ENCODE measurements around the gene RRAD.

Gene RRAD

DNA sequence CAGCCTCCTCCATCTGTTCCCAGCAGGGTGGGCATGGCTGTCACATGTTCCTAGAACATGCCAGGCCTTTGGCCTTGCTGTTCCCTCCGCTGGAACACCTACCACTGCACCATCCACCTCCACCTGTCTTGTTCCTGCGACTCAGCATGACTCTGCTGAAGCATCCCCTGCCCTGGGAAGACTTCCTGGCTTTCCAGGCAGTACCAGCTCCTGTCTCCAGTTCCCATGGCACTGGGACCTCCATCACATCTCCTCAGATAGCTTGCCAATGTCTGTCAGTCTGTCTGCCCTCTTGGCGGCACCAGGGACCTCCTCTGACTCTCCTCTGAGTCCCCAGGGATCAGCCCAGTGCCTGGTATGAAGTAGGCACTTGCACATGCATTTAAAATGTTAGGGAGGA lies 29.3 kb downstream of the RRAD start:
- Mint-ChIP-seq H3K9me3 (ENCODE audit: low read depth) (no peaks in the 10 kb centered on the region), H3K4me1 (ENCODE audit: low read depth) (peaks cover 4% of the 10 kb centered on the region), H3K36me3 (no peaks in the 10 kb centered on the region), H3K27ac (no peak overlapping the region), H3K27me3 (no peaks in the 10 kb centered on the region), H3K4me3 (no peak overlapping the region)

GRCh38 chr16:66895689-66895979 lies 29.7 kb downstream of the RRAD start:
- H3K27me3 Mint-ChIP-seq, result no peaks in the 10 kb centered on the region
- H3K27ac Mint-ChIP-seq, result no peak overlapping the region
- H3K36me3 Mint-ChIP-seq, result no peaks in the 10 kb centered on the region
- H3K4me3 Mint-ChIP-seq, result no peak overlapping the region
- no peaks in the 10 kb centered on the region for H3K9me3 Mint-ChIP-seq (ENCODE audit: low read depth)
- peaks cover 4% of the 10 kb centered on the region for H3K4me1 Mint-ChIP-seq (ENCODE audit: low read depth)

GRCh38 chr16:66894948-66895688 lies 30.2 kb downstream of the RRAD start:
- no peaks in the 10 kb centered on the region for H3K9me3 Mint-ChIP-seq (ENCODE audit: low read depth)
- H3K4me3 Mint-ChIP-seq, result no peak overlapping the region
- no peaks in the 10 kb centered on the region for H3K36me3 Mint-ChIP-seq
- no peak overlapping the region for H3K27ac Mint-ChIP-seq
- H3K27me3 Mint-ChIP-seq, result no peaks in the 10 kb centered on the region
- peaks cover 4% of the 10 kb centered on the region for H3K4me1 Mint-ChIP-seq (ENCODE audit: low read depth)

DNA sequence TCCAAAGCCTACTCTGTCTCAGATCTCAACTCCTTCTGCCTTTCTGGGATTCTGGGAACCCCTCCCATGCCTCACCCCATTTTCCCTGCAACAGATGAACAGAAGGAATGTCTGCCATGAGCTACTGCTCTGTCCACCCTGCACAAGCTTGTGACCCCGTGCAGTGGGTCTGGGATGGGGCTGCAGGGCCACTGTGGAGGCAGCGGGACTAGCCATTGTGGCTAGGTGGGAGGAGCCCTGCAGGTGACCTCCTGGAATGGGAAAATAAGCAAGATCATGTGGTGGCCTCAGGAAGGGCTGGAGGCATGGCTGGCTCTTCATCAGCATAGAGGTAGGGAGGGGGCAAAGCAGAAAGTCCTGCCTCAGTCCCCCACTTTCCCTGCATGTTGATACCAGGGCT lies 31.3 kb downstream of the RRAD start:
- Mint-ChIP-seq H3K27me3 (no peaks in the 10 kb centered on the region), H3K27ac (no peak overlapping the region), H3K36me3 (no peaks in the 10 kb centered on the region), H3K4me1 (ENCODE audit: low read depth) (peaks cover 4% of the 10 kb centered on the region), H3K4me3 (no peak overlapping the region), H3K9me3 (ENCODE audit: low read depth) (no peaks in the 10 kb centered on the region)

DNA sequence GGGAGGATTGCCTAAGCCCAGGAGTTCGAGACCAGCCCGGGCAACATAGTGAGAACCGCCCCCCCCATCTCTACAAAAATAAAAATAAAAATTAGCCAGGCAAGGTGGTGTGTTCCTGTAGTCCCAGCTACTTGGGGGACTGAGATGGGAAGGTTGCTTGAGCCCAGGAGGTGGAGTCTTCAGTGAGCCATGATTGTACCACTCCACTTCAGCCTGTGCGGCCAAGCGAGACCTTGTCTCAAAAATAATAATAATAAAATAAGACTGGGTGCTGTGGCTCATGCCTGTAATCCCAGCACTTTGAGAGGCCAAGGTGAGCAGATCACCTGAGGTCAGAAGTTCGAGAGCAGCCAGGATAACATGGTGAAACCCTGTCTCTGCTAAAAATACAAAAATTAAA lies 33.5 kb downstream of the RRAD start:
- Mint-ChIP-seq H3K9me3 (ENCODE audit: low read depth) (no peaks in the 10 kb centered on the region), H3K27me3 (no peaks in the 10 kb centered on the region), H3K27ac (no peak overlapping the region), H3K36me3 (no peaks in the 10 kb centered on the region), H3K4me3 (no peak overlapping the region), H3K4me1 (ENCODE audit: low read depth) (peaks cover 19% of the 10 kb centered on the region)

DNA sequence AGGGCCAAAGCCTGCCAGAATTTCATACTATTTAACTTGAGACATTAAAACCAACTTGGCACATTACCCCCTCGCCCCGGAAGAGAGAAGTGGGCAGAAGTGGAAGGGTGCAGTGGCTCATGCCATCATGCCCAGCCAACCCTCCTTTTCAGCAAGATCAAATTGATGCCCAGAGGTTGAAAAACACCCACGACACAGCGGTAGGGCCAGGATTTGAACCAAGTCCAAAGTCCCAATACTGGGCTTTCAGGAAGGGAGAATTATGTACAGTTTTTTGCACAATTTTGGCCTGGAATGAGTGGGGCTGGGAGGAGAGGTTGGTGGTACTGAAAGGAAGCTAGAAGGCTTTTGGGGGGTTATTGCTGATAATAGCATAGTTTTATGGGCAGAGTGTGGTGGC lies 34.0 kb downstream of the RRAD start:
- Mint-ChIP-seq H3K36me3 (no peaks in the 10 kb centered on the region), H3K27ac (no peak overlapping the region), H3K4me1 (ENCODE audit: low read depth) (peaks cover 22% of the 10 kb centered on the region), H3K27me3 (no peaks in the 10 kb centered on the region), H3K9me3 (ENCODE audit: low read depth) (no peaks in the 10 kb centered on the region), H3K4me3 (no peak overlapping the region)

DNA sequence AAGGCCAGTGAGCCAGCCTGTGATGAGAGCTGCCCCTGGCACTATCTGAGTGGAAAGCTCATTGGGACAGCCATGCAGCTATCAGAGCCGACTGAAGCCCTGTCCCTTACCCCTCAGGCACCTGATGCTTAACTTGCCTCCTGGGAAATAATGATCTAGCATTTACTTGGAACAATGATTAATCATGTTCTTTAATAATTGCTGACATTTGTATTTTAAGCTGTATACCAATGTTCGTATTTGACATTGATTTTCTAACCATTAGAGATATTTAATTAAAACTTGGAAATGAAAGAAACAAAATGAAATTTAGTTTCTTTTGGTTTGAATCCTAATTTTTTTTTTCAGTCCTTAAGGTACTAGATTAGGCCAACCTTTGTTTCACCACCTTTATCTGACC lies 34.5 kb downstream of the RRAD start:
- no peaks in the 10 kb centered on the region for H3K27me3 Mint-ChIP-seq
- H3K36me3 Mint-ChIP-seq, result no peaks in the 10 kb centered on the region
- peaks cover 22% of the 10 kb centered on the region for H3K4me1 Mint-ChIP-seq (ENCODE audit: low read depth)
- H3K9me3 Mint-ChIP-seq (ENCODE audit: low read depth), result no peaks in the 10 kb centered on the region
- no peak overlapping the region for H3K4me3 Mint-ChIP-seq
- no peak overlapping the region for H3K27ac Mint-ChIP-seq

GRCh38 chr16:66889622-66890021 lies 35.7 kb downstream of the RRAD start:
- Mint-ChIP-seq H3K27me3 (no peaks in the 10 kb centered on the region), H3K27ac (no peak overlapping the region), H3K4me1 (ENCODE audit: low read depth) (peaks cover 24% of the 10 kb centered on the region), H3K9me3 (ENCODE audit: low read depth) (no peaks in the 10 kb centered on the region), H3K36me3 (no peaks in the 10 kb centered on the region), H3K4me3 (no peak overlapping the region)

DNA sequence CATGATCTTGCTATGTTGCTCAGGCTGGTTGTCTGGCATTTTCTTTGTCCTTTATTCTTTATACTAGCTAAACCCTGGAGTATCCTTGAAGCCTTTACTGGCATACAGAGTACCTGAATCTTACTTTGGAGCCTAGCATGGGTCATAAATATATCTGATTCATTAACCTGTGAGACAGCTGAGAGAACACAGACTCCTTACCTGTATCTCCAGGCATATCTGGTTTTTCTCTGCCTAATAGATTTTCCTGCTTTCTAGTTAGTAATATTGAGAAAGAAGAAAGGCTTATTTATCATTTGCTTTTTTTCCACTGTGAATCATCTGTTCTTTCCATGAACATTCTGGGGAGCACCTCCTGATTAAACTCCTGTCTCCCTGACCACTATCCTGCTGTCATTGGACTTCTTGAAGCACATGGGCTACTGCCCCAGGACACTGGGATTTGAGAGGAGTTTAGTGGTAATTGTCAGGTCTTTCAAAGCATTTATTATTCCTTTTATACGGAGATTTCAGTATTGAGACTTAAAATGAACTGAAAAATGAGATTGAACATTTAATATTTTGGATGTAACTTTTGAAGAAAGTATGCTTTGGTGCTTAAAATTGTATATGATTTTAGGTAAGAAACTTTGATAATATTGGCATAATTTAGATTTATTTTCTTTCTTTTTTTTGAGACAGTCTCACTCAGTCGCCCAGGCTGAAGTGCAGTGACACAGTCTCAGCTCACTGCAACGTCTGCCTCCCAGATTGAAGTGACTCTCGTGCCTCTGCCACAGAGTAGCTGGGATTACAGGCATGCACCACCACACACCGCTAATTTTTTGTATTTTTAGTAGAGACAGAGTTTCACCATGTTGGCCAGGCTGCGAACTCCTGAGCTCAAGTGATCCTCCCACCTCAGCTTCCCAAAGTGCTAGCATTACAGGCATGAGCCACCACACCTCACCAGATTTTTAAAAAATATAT lies 36.4 kb downstream of the RRAD start:
- no peak overlapping the region for H3K4me3 Mint-ChIP-seq
- H3K36me3 Mint-ChIP-seq, result no peaks in the 10 kb centered on the region
- no peaks in the 10 kb centered on the region for H3K27me3 Mint-ChIP-seq
- H3K27ac Mint-ChIP-seq, result no peak overlapping the region
- peaks cover 27% of the 10 kb centered on the region for H3K4me1 Mint-ChIP-seq (ENCODE audit: low read depth)
- no peaks in the 10 kb centered on the region for H3K9me3 Mint-ChIP-seq (ENCODE audit: low read depth)

GRCh38 chr16:66886914-66887313 lies 38.4 kb downstream of the RRAD start:
- H3K4me3 Mint-ChIP-seq, result no peak overlapping the region
- no peaks in the 10 kb centered on the region for H3K36me3 Mint-ChIP-seq

GRCh38 chr16:66886321-66886720 lies 39.0 kb downstream of the RRAD start:
- Mint-ChIP-seq H3K4me1 (ENCODE audit: low read depth) (peaks cover 32% of the 10 kb centered on the region), H3K27me3 (no peaks in the 10 kb centered on the region)

More at GRCh38 chr16:66886914-66887313, 38.4 kb downstream of the RRAD start:
- Mint-ChIP-seq H3K27me3 (no peaks in the 10 kb centered on the region), H3K9me3 (ENCODE audit: low read depth) (no peaks in the 10 kb centered on the region), H3K27ac (no peak overlapping the region), H3K4me1 (ENCODE audit: low read depth) (peaks cover 27% of the 10 kb centered on the region)

GRCh38 chr16:66885491-66885890 lies 39.8 kb downstream of the RRAD start:
- Mint-ChIP-seq H3K27me3 (no peaks in the 10 kb centered on the region), H3K9me3 (ENCODE audit: low read depth) (no peaks in the 10 kb centered on the region), H3K27ac (no peak overlapping the region), H3K36me3 (no peaks in the 10 kb centered on the region), H3K4me1 (ENCODE audit: low read depth) (peaks cover 32% of the 10 kb centered on the region), H3K4me3 (no peak overlapping the region)

More at GRCh38 chr16:66886321-66886720, 39.0 kb downstream of the RRAD start:
- H3K4me3 Mint-ChIP-seq, result no peak overlapping the region
- H3K36me3 Mint-ChIP-seq, result no peaks in the 10 kb centered on the region
- no peaks in the 10 kb centered on the region for H3K9me3 Mint-ChIP-seq (ENCODE audit: low read depth)
- no peak overlapping the region for H3K27ac Mint-ChIP-seq

DNA sequence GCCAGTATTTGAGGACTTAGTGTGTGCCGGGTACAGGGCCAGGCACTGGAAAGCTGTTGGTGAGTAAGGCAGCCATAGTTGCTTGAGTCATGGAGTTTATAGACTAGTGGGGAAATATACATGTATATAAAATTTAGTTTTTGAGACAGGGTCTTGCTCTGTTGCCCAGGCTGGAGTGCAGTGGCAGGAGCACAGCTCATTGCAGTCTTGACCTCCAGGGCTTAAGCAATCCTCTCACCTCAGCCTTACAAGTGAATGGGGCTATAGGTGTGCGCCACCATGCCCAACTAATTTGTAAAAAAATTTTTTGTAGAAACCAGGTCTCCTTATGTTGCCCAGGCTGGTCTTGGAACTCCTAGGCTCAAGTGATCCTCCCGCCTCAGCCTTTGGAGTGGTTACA lies 42.6 kb downstream of the RRAD start:
- Mint-ChIP-seq H3K36me3 (no peaks in the 10 kb centered on the region), H3K27me3 (no peaks in the 10 kb centered on the region), H3K9me3 (ENCODE audit: low read depth) (no peaks in the 10 kb centered on the region), H3K4me3 (peak overlapping the region; percentile 54), H3K27ac (no peak overlapping the region), H3K4me1 (ENCODE audit: low read depth) (peaks cover 43% of the 10 kb centered on the region)

DNA sequence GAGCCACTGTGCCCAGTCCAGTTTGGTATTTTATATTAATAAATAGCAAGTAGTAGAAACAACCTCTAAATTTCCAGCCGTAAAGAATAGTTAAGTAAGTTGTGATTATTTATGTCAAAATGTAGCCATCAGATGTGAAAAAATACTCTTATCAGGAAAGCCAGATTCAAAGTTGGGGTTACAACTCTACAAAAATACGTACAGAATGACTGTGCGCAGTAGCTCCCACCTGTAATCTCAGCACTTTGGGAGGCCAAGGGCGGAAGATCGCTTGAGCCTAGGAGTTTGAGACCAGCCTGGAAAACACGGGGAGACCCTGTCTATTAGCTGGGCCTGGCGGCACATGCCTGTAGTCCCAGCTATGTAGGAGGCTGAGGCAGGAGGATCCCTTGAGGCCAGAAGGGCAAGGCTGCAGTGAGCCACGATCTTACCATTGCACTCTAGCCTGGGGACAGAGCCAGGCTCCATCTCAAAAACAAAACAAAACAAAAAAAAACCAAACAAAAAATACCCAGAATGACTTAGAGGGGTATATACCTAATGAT lies 43.3 kb downstream of the RRAD start:
- Mint-ChIP-seq H3K27me3 (no peaks in the 10 kb centered on the region), H3K4me1 (ENCODE audit: low read depth) (peaks cover 40% of the 10 kb centered on the region), H3K4me3 (peak overlapping the region; percentile 99), H3K36me3 (no peaks in the 10 kb centered on the region), H3K9me3 (ENCODE audit: low read depth) (no peaks in the 10 kb centered on the region), H3K27ac (no peak overlapping the region)

DNA sequence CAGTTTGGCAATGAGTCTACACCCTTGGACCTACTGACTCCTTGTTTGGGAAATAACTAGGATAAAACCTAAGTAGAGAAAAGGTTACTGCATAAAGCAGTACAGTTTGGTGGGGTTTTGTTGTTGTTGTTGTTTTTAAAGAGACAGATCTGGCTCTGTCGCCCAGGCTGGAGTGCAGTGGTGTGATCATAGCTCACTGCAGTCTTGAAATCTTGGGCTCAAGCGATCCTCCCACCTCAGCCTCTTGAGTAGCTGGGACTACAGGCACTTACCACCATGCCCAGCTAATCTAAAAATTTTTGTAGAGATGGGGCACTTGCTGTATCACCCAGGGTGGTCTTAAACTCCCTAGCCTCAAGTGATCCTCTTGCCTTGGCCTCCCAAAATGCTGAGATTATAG lies 43.8 kb downstream of the RRAD start:
- H3K4me3 Mint-ChIP-seq, result peak overlapping the region; percentile 99
- peaks cover 36% of the 10 kb centered on the region for H3K4me1 Mint-ChIP-seq (ENCODE audit: low read depth)
- no peaks in the 10 kb centered on the region for H3K27me3 Mint-ChIP-seq
- no peak overlapping the region for H3K27ac Mint-ChIP-seq
- H3K36me3 Mint-ChIP-seq, result no peaks in the 10 kb centered on the region
- no peaks in the 10 kb centered on the region for H3K9me3 Mint-ChIP-seq (ENCODE audit: low read depth)
